Measurements from ENCODE around the gene CACNG7.

Gene CACNG7

GRCh38 chr19:53878776-53879139 is 30.3 kb upstream of the CACNG7 start:
- no peak for DNase-seq (ENCODE audit: low read depth in 3 of 3, low spot score in 1 of 3)

GRCh38 chr19:53879140-53880081 is 29.7 kb upstream of the CACNG7 start:
- peak in 2 of 3 donors; percentile 60 to 67 for DNase-seq (ENCODE audit: low read depth in 3 of 3, low spot score in 1 of 3)

GRCh38 chr19:53880711-53881481 is 28.2 kb upstream of the CACNG7 start:
- no peak for DNase-seq (ENCODE audit: low read depth in 3 of 3, low spot score in 1 of 3)

GRCh38 chr19:53881482-53882390 is 27.3 kb upstream of the CACNG7 start, which contains the start of gene PRKCG:
Gene PRKCG (plus strand): TSS chr19:53882197. CDS start chr19:53882495, 298 bp downstream.
- DNase-seq (ENCODE audit: low read depth in 3 of 3, low spot score in 1 of 3): peak in 1 of 3 donors; percentile 36

- no peak for DNase-seq (ENCODE audit: low read depth in 3 of 3, low spot score in 1 of 3)
These were observed 26.6 kb upstream of the CACNG7 start for GRCh38 chr19:53882391-53883050.

- DNase-seq (ENCODE audit: low read depth in 3 of 3, low spot score in 1 of 3): no peak
These were observed 25.8 kb upstream of the CACNG7 start for GRCh38 chr19:53883231-53883661.

GRCh38 chr19:53883741-53884140 is 25.3 kb upstream of the CACNG7 start:
- DNase-seq (ENCODE audit: low read depth in 3 of 3, low spot score in 1 of 3): no peak

- DNase-seq (ENCODE audit: low read depth in 3 of 3, low spot score in 1 of 3): no peak
These were observed 24.8 kb upstream of the CACNG7 start for GRCh38 chr19:53884256-53884655.

GRCh38 chr19:53885036-53885435 is 24.0 kb upstream of the CACNG7 start:
- no peak for DNase-seq (ENCODE audit: low read depth in 3 of 3, low spot score in 1 of 3)

GRCh38 chr19:53892301-53892980 is 16.6 kb upstream of the CACNG7 start:
- DNase-seq (ENCODE audit: low read depth in 3 of 3, low spot score in 1 of 3): no peak

- no peak for DNase-seq (ENCODE audit: low read depth in 3 of 3, low spot score in 1 of 3)
These were observed 16.1 kb upstream of the CACNG7 start for GRCh38 chr19:53892981-53893325.

GRCh38 chr19:53894707-53895106 is 14.4 kb upstream of the CACNG7 start:
- no peak for DNase-seq (ENCODE audit: low read depth in 3 of 3, low spot score in 1 of 3)

- DNase-seq (ENCODE audit: low read depth in 3 of 3, low spot score in 1 of 3): no peak
These were observed 12.4 kb upstream of the CACNG7 start for GRCh38 chr19:53896682-53897081.

- DNase-seq (ENCODE audit: low read depth in 3 of 3, low spot score in 1 of 3): no peak
These were observed 11.6 kb upstream of the CACNG7 start for GRCh38 chr19:53897459-53897858.

- DNase-seq (ENCODE audit: low read depth in 3 of 3, low spot score in 1 of 3): no peak
These were observed 10.9 kb upstream of the CACNG7 start for GRCh38 chr19:53898166-53898565.

GRCh38 chr19:53898636-53899341 is 10.3 kb upstream of the CACNG7 start:
- DNase-seq (ENCODE audit: low read depth in 3 of 3, low spot score in 1 of 3): no peak

GRCh38 chr19:53900191-53900860 is 8.8 kb upstream of the CACNG7 start:
- no peak for DNase-seq (ENCODE audit: low read depth in 3 of 3, low spot score in 1 of 3)

- DNase-seq (ENCODE audit: low read depth in 3 of 3, low spot score in 1 of 3): no peak
These were observed 5.9 kb upstream of the CACNG7 start for GRCh38 chr19:53903055-53903680.

Data from stimulated activated CD4-positive, alpha-beta T cell treated with anti-CD3 and anti-CD28 coated beads, TNF-alpha, amount 100 ng/mL, for 1 hour (primary cell).